Omental fat pad (tissue), 4 donors: ENCODE data around the gene TTLL1. TPM values are rescaled to one million over a fixed set of nuclear protein-coding genes. Genes with fewer than 3 reads are reported as not detected.

Experiments used
- ATAC-seq: fragments of 150-250 bp; one replicate; pipeline ENCODE4 v1.9.1; 2016; ENCODE audit warnings: mild to moderate bottlenecking, moderate library complexity; ENCODE audit not compliant: low FRiP score
- DNase-seq: peaks from one replicate; pipeline ENCODE4 v3.0.0-alpha.2; 2019; ENCODE audit warnings: low spot score
- CTCF ChIP-seq, 3 donors: fragments of 450-650 bp; IDR thresholded peaks; one replicate each; pipeline ENCODE4 v1.5.1; 2016 to 2017; ENCODE audit warnings: antibody characterized with exemption in 3 of 3, mild to moderate bottlenecking in 3 of 3, moderate library complexity in 2 of 3
- total RNA-seq, 4 donors: library from RNA; depleted of rRNA; stranded (reverse); fragments of >200 nt; gene quantifications; one replicate each; pipeline ENCODE4 v1.1.0, GENCODE V29; 2016

TTLL1 gene
- total RNA-seq, 4 donors from 2014 or later, result 2.2 to 5.3 (median 3.6) TPM

GRCh38 chr22:43088627-43088983, 586 bp downstream of the TTLL1 start:
- no peak for TF ChIP-seq CTCF (IDR thresholded peaks at IDR 0.05)
- DNase-seq (no peak), ATAC-seq (no peak)

GRCh38 chr22:43085658-43086606, 3.3 kb downstream of the TTLL1 start:
- DNase-seq (no peak), ATAC-seq (no peak)
- no peak for TF ChIP-seq CTCF (IDR thresholded peaks at IDR 0.05)

- no peak for TF ChIP-seq CTCF (IDR thresholded peaks at IDR 0.05)
- ATAC-seq, result no peak
- no peak for DNase-seq
Observed at GRCh38 chr22:43081968-43082367, 7.2 kb downstream of the TTLL1 start.

GRCh38 chr22:43080616-43081015, 8.6 kb downstream of the TTLL1 start:
- no peak for TF ChIP-seq CTCF (IDR thresholded peaks at IDR 0.05)
- DNase-seq (no peak), ATAC-seq (no peak)

- no peak for TF ChIP-seq CTCF (IDR thresholded peaks at IDR 0.05)
- ATAC-seq, result no peak
- DNase-seq, result no peak
Observed at GRCh38 chr22:43079742-43080141, 9.4 kb downstream of the TTLL1 start.

- TF ChIP-seq CTCF (IDR thresholded peaks at IDR 0.05), result no peak
Observed at GRCh38 chr22:43078522-43078921, 10.7 kb downstream of the TTLL1 start.

More at GRCh38 chr22:43078522-43078921, 10.7 kb downstream of the TTLL1 start:
- DNase-seq, result no peak
- no peak for ATAC-seq
